GM12878 (cell line): ENCODE measurements around the gene DDX31. TPM values are rescaled to one million over a fixed set of nuclear protein-coding genes. Genes with fewer than 3 reads are reported as not detected.
A peak's percentile ranks its signal among the peaks of the same experiment; 100 is the strongest.

ENCODE experiments used
- ATAC-seq: fragments of 200-7000 bp; cut with Tn5 transposase; 3 replicates; pipeline ENCODE4 v1.9.1; 2020; ENCODE audit warnings: mild to moderate bottlenecking, moderate library complexity
- BruUV-seq: library from RNA; stranded (reverse); fragments of 400-500 nt; replicated peaks from 2 replicates; lab custom pipeline; 2021; lab: Mats Ljungman, UMichigan
- CTCF ChIA-PET: fragments of 300-600 bp; sonication (Branson Sonifier 250); formaldehyde crosslinking; extraction: SDS; loops from one replicate; lab custom pipeline; 2021; ENCODE audit warnings: inconsistent platforms; lab: Yijun Ruan, JAX
- POLR2A ChIA-PET: fragments of 350-600 bp; formaldehyde crosslinking; extraction: SDS; loops from one replicate; lab custom pipeline; 2021; ENCODE audit warnings: inconsistent platforms; lab: Charles Lee
- RAD21 ChIA-PET: fragments of 300-600 bp; sonication (Branson Sonifier 250); formaldehyde crosslinking; loops from one replicate; lab custom pipeline; 2023; ENCODE audit warnings: antibody characterized with exemption; ENCODE audit not compliant: unreplicated experiment; lab: Charles Lee
- SMC1A ChIA-PET: fragments of 300-600 bp; sonication (Branson Sonifier 250); formaldehyde crosslinking; loops from one replicate; lab custom pipeline; 2023; ENCODE audit not compliant: unreplicated experiment, uncharacterized antibody; lab: Charles Lee
- DNase-seq: peaks from one replicate; pipeline ENCODE4 v3.0.0-alpha.2; 2011; ENCODE audit warnings: low read depth, low spot score
- FAIRE-seq: peaks from 3 replicates; lab custom pipeline; 2011; peaks lifted over from hg19 to GRCh38; lab: Jason Lieb, UNC
- H2AFZ ChIP-seq: 2 replicates; pipeline ENCODE4 v1.6.0; 2011; ENCODE audit warnings: low read depth, low read length, control low read depth; ENCODE audit not compliant: control insufficient read depth
- H3K27ac ChIP-seq: 2 replicates; pipeline ENCODE4 v1.5.1; 2011; ENCODE audit warnings: control low read depth; ENCODE audit not compliant: control insufficient read depth, insufficient read depth
- H3K27me3 ChIP-seq, 2 experiments: replicated peaks in 1 of 2; 2 replicates each; pipeline versions ENCODE4 v1.6.0 to v1.6.1; 2011; ENCODE audit warnings: low read length in 1 of 2; ENCODE audit not compliant: control insufficient read depth in 2 of 2, insufficient read depth in 2 of 2
- H3K36me3 ChIP-seq, 2 experiments: 2 replicates each; pipeline ENCODE4 v1.5.1; 2011; ENCODE audit warnings: low read length in 1 of 2; ENCODE audit not compliant: control insufficient read depth in 2 of 2, insufficient read depth in 2 of 2
- H3K4me1 ChIP-seq: 2 replicates; pipeline ENCODE4 v1.6.1; 2011; ENCODE audit warnings: mild to moderate bottlenecking, low read length, moderate library complexity, mixed read lengths; ENCODE audit not compliant: control insufficient read depth, insufficient read depth
- H3K4me2 ChIP-seq: 2 replicates; pipeline ENCODE4 v1.6.0; 2011; ENCODE audit warnings: control low read depth; ENCODE audit not compliant: control insufficient read depth, insufficient read depth
- H3K4me3 ChIP-seq: fragments of 200-600 bp; sonication (generic); 2 replicates; pipeline ENCODE4 v1.5.1; 2016
- H3K79me2 ChIP-seq: 2 replicates; pipeline ENCODE4 v1.6.0; 2011; ENCODE audit warnings: low read length; ENCODE audit not compliant: control insufficient read depth, insufficient read depth
- H3K9ac ChIP-seq: 2 replicates; pipeline ENCODE4 v1.8.0; 2011; ENCODE audit warnings: low read length, control low read depth, mixed read lengths; ENCODE audit not compliant: control insufficient read depth, insufficient read depth
- H3K9me3 ChIP-seq: replicated peaks from 3 replicates; pipeline ENCODE4 v1.5.1; 2011; ENCODE audit warnings: mild to moderate bottlenecking, low read length; ENCODE audit not compliant: control insufficient read depth, insufficient read depth
- H4K20me1 ChIP-seq: 2 replicates; pipeline ENCODE4 v1.6.0; 2011; ENCODE audit not compliant: control insufficient read depth, insufficient read depth
- EGR1 ChIP-seq, 2 experiments: IDR thresholded peaks; 1 replicate in 1 of 2; 2 replicates in 1 of 2; pipeline ENCODE4 v1.6.1; 2011 to 2012; ENCODE audit warnings: low read depth in 2 of 2, low read length in 2 of 2, borderline replicate concordance in 1 of 2, mild to moderate bottlenecking in 1 of 2, moderate library complexity in 1 of 2
- HSF1 ChIP-seq: fragments of 150-350 bp; IDR thresholded peaks from 2 replicates; pipeline ENCODE4 v1.6.1; 2014; ENCODE audit warnings: mild to moderate bottlenecking, low read depth, low read length
- IKZF1 ChIP-seq: fragments of 450-650 bp; conservative IDR thresholded peaks from 2 replicates; pipeline ENCODE4 v1.6.1; 2017; ENCODE audit warnings: antibody characterized with exemption, mild to moderate bottlenecking
- NFXL1 ChIP-seq: fragments of 450-650 bp; IDR thresholded peaks from 2 replicates; pipeline ENCODE4 v1.6.1; 2017; ENCODE audit warnings: antibody characterized with exemption, mild to moderate bottlenecking, borderline replicate concordance
- POLR2AphosphoS5 ChIP-seq: IDR thresholded peaks from 2 replicates; pipeline ENCODE4 v1.6.1; 2011; ENCODE audit warnings: mild to moderate bottlenecking, low read length, inconsistent platforms
- SIX5 ChIP-seq: IDR thresholded peaks from 2 replicates; pipeline ENCODE4 v1.6.1; 2011; ENCODE audit warnings: mild to moderate bottlenecking, low read depth, low read length, moderate library complexity; ENCODE audit not compliant: severe bottlenecking
- SMAD5 ChIP-seq: IDR thresholded peaks from 2 replicates; pipeline ENCODE4 v1.6.1; 2016; ENCODE audit warnings: antibody characterized with exemption, low read depth
- WGBS: methylation state at CpG from one replicate; pipeline ENCODE4 v1.1.6; 2016; ENCODE audit warnings: low lambda C conversion rate; ENCODE audit not compliant: insufficient replicate concordance, insufficient coverage; ENCODE audit errors: missing lambda C conversion rate; 5-methylcytosine and 5-hydroxymethylcytosine counted together
- in situ Hi-C: fragments of 300-500 bp; cut with MboI; formaldehyde crosslinking; loops from 9 replicates; pipeline ENCODE4 v1.14.3; 2018; ENCODE audit warnings: mixed read lengths
- intact Hi-C: fragments of 100-400 bp; cut with micrococcal nuclease; formaldehyde crosslinking; loops from one replicate; pipeline ENCODE4 v1.14.2; 2022; ENCODE audit not compliant: unreplicated experiment
- polyA plus RNA-seq, 11 experiments: library from polyadenylated mRNA; depleted of rRNA in 4 of 11; unstranded in 6 of 11; stranded (reverse) in 5 of 11; fragments of >200 nt; fragmentation: Nextera tagmentation in 4 of 11; fragmentation: Illumina TruSeq in 1 of 11; extraction: Ambion mirVana in 4 of 11; extraction: Trizol in 1 of 11; gene quantifications; 1 replicate in 1 of 11; 2 replicates in 10 of 11; pipeline versions ENCODE4 v1.2.1 to v1.2.3, GENCODE V29; 2011 to 2016; ENCODE audit warnings: inconsistent platforms in 2 of 11, missing spikeins in 2 of 11, low read depth in 1 of 11
- total RNA-seq, 4 experiments: library from RNA; depleted of rRNA in 3 of 4; stranded (reverse); fragments of >200 nt in 3 of 4; fragmentation: Illumina TruSeq in 1 of 4; extraction: Trizol in 1 of 4; gene quantifications; 2 replicates each; pipeline versions ENCODE4 v1.2.1 to v1.2.3, GENCODE V29; 2013 to 2021
- TF ChIP-seq, protein P1 (sequence below): fragments of 450-650 bp; IDR thresholded peaks from 2 replicates; pipeline ENCODE4 v1.6.1; 2014; ENCODE audit warnings: mild to moderate bottlenecking
- TF ChIP-seq, protein P2 (sequence below): fragments of 450-650 bp; IDR thresholded peaks from 2 replicates; pipeline ENCODE4 v1.6.1; 2017; ENCODE audit warnings: mild to moderate bottlenecking, moderate library complexity

DDX31 gene
- total and polyA plus RNA-seq, 10 of the 15 experiments (the other 5 are each of a cell fraction or from before 2014, with no cell fraction given): 12.1 to 30.8 (median 20.8) TPM

DNA sequence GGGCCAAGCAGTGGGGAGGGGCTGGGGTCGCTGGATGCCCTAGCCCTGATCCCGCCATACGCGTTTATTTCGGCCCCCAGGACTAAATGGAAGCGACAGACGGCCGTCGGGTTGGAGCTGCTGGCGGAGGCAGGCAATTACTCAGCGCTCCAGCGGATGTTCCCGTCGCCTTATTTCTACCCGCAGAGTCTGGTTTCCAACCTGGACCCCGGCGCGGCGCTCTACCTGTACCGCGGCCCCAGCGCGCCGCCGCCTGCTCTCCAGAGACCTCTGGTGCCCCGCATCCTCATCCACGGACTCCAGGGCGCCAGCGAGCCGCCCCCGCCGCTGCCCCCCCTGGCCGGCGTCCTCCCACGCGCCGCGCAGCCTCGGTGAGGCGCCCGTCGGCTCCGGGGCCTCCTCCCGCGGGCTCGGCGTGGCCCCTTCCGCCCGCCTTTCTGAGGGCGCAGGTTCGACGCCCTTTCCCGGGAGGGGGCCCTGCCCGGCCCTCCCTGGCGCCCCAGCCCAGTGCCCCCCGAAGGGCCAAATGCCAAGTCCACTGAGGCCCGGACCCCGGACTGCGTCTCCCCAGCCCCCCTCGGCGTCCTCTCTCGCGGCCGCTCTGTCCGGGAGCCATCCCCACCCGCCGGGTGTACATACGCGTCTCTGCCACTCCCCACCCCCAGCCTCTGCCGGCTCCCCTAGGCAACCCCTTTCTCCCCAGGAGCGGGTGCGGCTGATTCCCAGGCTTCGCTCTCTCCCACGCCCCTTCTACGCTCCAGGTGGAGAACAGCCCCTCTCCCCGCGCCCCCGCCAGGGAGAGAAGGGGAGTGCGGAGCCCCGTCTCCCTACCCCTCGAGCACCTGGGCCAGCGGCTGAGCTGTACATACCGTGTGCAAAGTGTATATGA, 80.4 kb downstream of the DDX31 start:
- no peak for FAIRE-seq
- no peaks in the 10 kb centered on the region for H3K79me2 ChIP-seq
- H3K4me2 ChIP-seq: no peak overlapping the region
- no peaks in the 10 kb centered on the region for H3K9me3 ChIP-seq
- SMC1A ChIA-PET: no interaction called here
- H3K36me3 ChIP-seq: peaks cover 0 to 1% of the 10 kb centered on the region in 2 experiments; a peak in 2 of 4 replicates
- H3K27me3 ChIP-seq: peaks cover 18 to 22% of the 10 kb centered on the region in 2 experiments
- POLR2A ChIA-PET: no interaction called here
- H3K9ac ChIP-seq: no peak overlapping the region
- intact Hi-C loops (no loop called here), in situ Hi-C loops (no loop called here)
- no peak for DNase-seq
- WGBS: 24% methylated on average over 43 of the region's 83 CpGs
- RAD21 ChIA-PET: no interaction called here
- peaks cover 5% of the 10 kb centered on the region for H4K20me1 ChIP-seq
- H2AFZ ChIP-seq: no peak overlapping the region
- TF ChIP-seq SIX5 (no peak), IKZF1 (no peak), NFXL1 (no peak), SMAD5 (no peak), POLR2AphosphoS5 (no peak), EGR1 (IDR thresholded peaks at IDR 0.05; ENCODE audit: borderline replicate concordance in 1 of 2, low read depth in 2 of 2, low read length in 2 of 2) (0 out of 3 replicates have a peak, but pooled peaks of 1 of the 2 experiments have one; percentile 23), HSF1 (no peak)
- TF ChIP-seq, protein P1, sequence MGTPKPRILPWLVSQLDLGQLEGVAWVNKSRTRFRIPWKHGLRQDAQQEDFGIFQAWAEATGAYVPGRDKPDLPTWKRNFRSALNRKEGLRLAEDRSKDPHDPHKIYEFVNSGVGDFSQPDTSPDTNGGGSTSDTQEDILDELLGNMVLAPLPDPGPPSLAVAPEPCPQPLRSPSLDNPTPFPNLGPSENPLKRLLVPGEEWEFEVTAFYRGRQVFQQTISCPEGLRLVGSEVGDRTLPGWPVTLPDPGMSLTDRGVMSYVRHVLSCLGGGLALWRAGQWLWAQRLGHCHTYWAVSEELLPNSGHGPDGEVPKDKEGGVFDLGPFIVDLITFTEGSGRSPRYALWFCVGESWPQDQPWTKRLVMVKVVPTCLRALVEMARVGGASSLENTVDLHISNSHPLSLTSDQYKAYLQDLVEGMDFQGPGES: no peak
- TF ChIP-seq, protein P2, sequence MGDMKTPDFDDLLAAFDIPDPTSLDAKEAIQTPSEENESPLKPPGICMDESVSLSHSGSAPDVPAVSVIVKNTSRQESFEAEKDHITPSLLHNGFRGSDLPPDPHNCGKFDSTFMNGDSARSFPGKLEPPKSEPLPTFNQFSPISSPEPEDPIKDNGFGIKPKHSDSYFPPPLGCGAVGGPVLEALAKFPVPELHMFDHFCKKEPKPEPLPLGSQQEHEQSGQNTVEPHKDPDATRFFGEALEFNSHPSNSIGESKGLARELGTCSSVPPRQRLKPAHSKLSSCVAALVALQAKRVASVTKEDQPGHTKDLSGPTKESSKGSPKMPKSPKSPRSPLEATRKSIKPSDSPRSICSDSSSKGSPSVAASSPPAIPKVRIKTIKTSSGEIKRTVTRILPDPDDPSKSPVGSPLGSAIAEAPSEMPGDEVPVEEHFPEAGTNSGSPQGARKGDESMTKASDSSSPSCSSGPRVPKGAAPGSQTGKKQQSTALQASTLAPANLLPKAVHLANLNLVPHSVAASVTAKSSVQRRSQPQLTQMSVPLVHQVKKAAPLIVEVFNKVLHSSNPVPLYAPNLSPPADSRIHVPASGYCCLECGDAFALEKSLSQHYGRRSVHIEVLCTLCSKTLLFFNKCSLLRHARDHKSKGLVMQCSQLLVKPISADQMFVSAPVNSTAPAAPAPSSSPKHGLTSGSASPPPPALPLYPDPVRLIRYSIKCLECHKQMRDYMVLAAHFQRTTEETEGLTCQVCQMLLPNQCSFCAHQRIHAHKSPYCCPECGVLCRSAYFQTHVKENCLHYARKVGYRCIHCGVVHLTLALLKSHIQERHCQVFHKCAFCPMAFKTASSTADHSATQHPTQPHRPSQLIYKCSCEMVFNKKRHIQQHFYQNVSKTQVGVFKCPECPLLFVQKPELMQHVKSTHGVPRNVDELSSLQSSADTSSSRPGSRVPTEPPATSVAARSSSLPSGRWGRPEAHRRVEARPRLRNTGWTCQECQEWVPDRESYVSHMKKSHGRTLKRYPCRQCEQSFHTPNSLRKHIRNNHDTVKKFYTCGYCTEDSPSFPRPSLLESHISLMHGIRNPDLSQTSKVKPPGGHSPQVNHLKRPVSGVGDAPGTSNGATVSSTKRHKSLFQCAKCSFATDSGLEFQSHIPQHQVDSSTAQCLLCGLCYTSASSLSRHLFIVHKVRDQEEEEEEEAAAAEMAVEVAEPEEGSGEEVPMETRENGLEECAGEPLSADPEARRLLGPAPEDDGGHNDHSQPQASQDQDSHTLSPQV: no peak
- ATAC-seq: no peak
- CTCF ChIA-PET: no interaction called here
- no TSS peak for BruUV-seq
- H3K4me3 ChIP-seq: no peak overlapping the region
- H3K4me1 ChIP-seq: no peaks in the 10 kb centered on the region
- no peak overlapping the region for H3K27ac ChIP-seq
